PC-3 (cell line): ENCODE measurements around the gene FILIP1L. TPM values are rescaled to one million over a fixed set of nuclear protein-coding genes. Genes with fewer than 3 reads are reported as not detected.

Experiments used
- ATAC-seq: fragments of 200-7000 bp; cut with Tn5 transposase; 2 replicates; pipeline ENCODE4 v1.9.1; 2020; ENCODE audit warnings: mild to moderate bottlenecking, moderate library complexity
- BruUV-seq: library from RNA; stranded (reverse); fragments of 400-500 nt; replicated peaks from 2 replicates; lab custom pipeline; 2021; lab: Mats Ljungman, UMichigan
- CTCF ChIA-PET: fragments of 300-600 bp; sonication (Branson Sonifier 250); formaldehyde crosslinking; loops from one replicate; lab custom pipeline; 2022; ENCODE audit warnings: antibody characterized with exemption; lab: Charles Lee
- POLR2A ChIA-PET: fragments of 300-600 bp; sonication (Branson Sonifier 250); formaldehyde crosslinking; loops from one replicate; lab custom pipeline; 2022; ENCODE audit warnings: antibody characterized with exemption; ENCODE audit not compliant: unreplicated experiment; lab: Charles Lee
- DNase-seq: peaks from one replicate; pipeline ENCODE4 v3.0.0-alpha.2; 2015
- H2AFZ ChIP-seq: fragments of 300-600 bp; sonication (generic); 2 replicates; pipeline ENCODE4 v1.6.0; 2016; ENCODE audit warnings: antibody characterized with exemption, low read length
- H3F3A ChIP-seq: fragments of 300-600 bp; sonication (generic); one replicate; pipeline ENCODE4 v1.6.0; 2017; ENCODE audit warnings: antibody characterized with exemption, low read length, control low read depth, mild to moderate bottlenecking; ENCODE audit not compliant: unreplicated experiment
- H3K27ac ChIP-seq: fragments of 300-600 bp; sonication (generic); 2 replicates; pipeline ENCODE4 v1.5.1; 2016; ENCODE audit warnings: mild to moderate bottlenecking, low read length
- H3K27me3 ChIP-seq: fragments of 300-600 bp; sonication (generic); 2 replicates; pipeline ENCODE4 v1.6.1; 2016; ENCODE audit warnings: low read length, mixed read lengths
- H3K36me3 ChIP-seq: fragments of 300-600 bp; sonication (generic); 2 replicates; pipeline ENCODE4 v1.6.1; 2016; ENCODE audit warnings: low read depth, mixed run types, low read length, mixed read lengths
- H3K4me1 ChIP-seq: fragments of 300-600 bp; sonication (generic); 2 replicates; pipeline ENCODE4 v1.5.1; 2016; ENCODE audit warnings: low read length; ENCODE audit not compliant: insufficient read depth
- H3K4me2 ChIP-seq: fragments of 300-600 bp; sonication (generic); 2 replicates; pipeline ENCODE4 v1.6.0; 2016; ENCODE audit warnings: low read length
- H3K4me3 ChIP-seq: fragments of 300-600 bp; sonication (generic); 2 replicates; pipeline ENCODE4 v1.5.1; 2016; ENCODE audit warnings: mild to moderate bottlenecking, low read length, mixed read lengths
- H3K79me2 ChIP-seq: fragments of 300-600 bp; sonication (generic); 2 replicates; pipeline ENCODE4 v1.6.1; 2017; ENCODE audit warnings: low read length, mixed read lengths
- H3K9ac ChIP-seq: fragments of 300-600 bp; sonication (generic); 2 replicates; pipeline ENCODE4 v1.6.0; 2016; ENCODE audit warnings: mild to moderate bottlenecking, low read length
- H3K9me2 ChIP-seq: fragments of 300-600 bp; sonication (generic); replicated peaks from 2 replicates; pipeline ENCODE4 v1.6.1; 2016; ENCODE audit warnings: mixed run types, low read length, mixed read lengths
- H3K9me3 ChIP-seq: fragments of 300-600 bp; sonication (generic); 2 replicates; pipeline ENCODE4 v1.6.1; 2016; ENCODE audit warnings: low read length, mixed read lengths
- H4K20me1 ChIP-seq: fragments of 300-600 bp; sonication (generic); 2 replicates; pipeline ENCODE4 v1.6.1; 2016; ENCODE audit warnings: low read length, mixed read lengths
- EZH2 ChIP-seq: fragments of 300-600 bp; sonication (generic); IDR thresholded peaks from one replicate; pipeline ENCODE4 v1.6.1; 2017; ENCODE audit warnings: antibody characterized with exemption, mild to moderate bottlenecking, low read length; ENCODE audit not compliant: unreplicated experiment
- EZH2phosphoT487 ChIP-seq: fragments of 300-600 bp; sonication (generic); IDR thresholded peaks from 2 replicates; pipeline ENCODE4 v1.6.1; 2018; ENCODE audit warnings: mild to moderate bottlenecking, antibody characterized with exemption, low read length, borderline replicate concordance
- intact Hi-C: fragments of 100-400 bp; cut with micrococcal nuclease; formaldehyde crosslinking; loops from 2 replicates; pipeline ENCODE4 v1.9.0; 2023
- total RNA-seq: library from RNA; depleted of rRNA; stranded (reverse); fragments of >200 nt; gene quantifications from 2 replicates; pipeline ENCODE4 v1.2.3, GENCODE V29; 2014
- TF ChIP-seq, protein P1 (sequence below): fragments of 300-600 bp; sonication (generic); conservative IDR thresholded peaks from 2 replicates; pipeline ENCODE4 v1.5.1; 2017; ENCODE audit warnings: antibody characterized with exemption, low read depth, mild to moderate bottlenecking, low read length

FILIP1L gene
- total RNA-seq, 1 experiment from 2014 or later: not detected

DNA sequence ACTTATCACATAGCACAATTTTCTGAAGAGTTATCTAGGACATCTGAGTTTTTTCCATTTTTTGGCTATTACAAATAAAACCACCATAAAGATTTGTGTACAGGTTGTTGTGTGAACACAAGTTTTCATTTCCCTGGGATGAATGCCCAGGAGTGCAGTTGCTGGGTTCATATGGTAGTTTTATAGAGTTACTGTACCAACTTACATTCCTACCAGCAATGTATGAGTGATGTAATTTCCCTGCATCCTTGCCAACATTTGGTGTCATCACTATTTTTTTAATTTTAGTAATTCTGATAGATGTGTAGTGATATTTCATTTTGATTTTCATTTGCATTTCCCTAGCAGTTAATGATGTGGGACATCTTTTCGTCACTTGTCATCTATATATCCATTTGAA lies 20.5 kb downstream of the FILIP1L start:
- TF ChIP-seq EZH2phosphoT487 (no peak), EZH2 (no peak)
- TF ChIP-seq, protein P1, sequence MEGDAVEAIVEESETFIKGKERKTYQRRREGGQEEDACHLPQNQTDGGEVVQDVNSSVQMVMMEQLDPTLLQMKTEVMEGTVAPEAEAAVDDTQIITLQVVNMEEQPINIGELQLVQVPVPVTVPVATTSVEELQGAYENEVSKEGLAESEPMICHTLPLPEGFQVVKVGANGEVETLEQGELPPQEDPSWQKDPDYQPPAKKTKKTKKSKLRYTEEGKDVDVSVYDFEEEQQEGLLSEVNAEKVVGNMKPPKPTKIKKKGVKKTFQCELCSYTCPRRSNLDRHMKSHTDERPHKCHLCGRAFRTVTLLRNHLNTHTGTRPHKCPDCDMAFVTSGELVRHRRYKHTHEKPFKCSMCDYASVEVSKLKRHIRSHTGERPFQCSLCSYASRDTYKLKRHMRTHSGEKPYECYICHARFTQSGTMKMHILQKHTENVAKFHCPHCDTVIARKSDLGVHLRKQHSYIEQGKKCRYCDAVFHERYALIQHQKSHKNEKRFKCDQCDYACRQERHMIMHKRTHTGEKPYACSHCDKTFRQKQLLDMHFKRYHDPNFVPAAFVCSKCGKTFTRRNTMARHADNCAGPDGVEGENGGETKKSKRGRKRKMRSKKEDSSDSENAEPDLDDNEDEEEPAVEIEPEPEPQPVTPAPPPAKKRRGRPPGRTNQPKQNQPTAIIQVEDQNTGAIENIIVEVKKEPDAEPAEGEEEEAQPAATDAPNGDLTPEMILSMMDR: no peak
- Histone ChIP-seq H3K4me3 (no peak overlapping the region), H4K20me1 (no peaks in the 10 kb centered on the region), H3K9me2 (no peaks in the 10 kb centered on the region), H3K79me2 (no peaks in the 10 kb centered on the region), H2AFZ (no peak overlapping the region), H3K27me3 (no peaks in the 10 kb centered on the region), H3K27ac (no peak overlapping the region), H3K9ac (no peak overlapping the region), H3K36me3 (no peaks in the 10 kb centered on the region), H3K4me1 (peaks cover 42% of the 10 kb centered on the region), H3F3A (no peaks in the 10 kb centered on the region), H3K9me3 (no peaks in the 10 kb centered on the region), H3K4me2 (no peak overlapping the region)
- CTCF ChIA-PET: no interaction called here
- peak; percentile 58 for DNase-seq
- intact Hi-C loops: no loop called here
- ATAC-seq: peak; percentile 58
- no TSS peak for BruUV-seq
- POLR2A ChIA-PET: interaction anchor here (0.6 kb wide), 1 partner anchor 1318 kb away, joined by 5 read pairs; no protein-coding TSS in a partner anchor

DNA sequence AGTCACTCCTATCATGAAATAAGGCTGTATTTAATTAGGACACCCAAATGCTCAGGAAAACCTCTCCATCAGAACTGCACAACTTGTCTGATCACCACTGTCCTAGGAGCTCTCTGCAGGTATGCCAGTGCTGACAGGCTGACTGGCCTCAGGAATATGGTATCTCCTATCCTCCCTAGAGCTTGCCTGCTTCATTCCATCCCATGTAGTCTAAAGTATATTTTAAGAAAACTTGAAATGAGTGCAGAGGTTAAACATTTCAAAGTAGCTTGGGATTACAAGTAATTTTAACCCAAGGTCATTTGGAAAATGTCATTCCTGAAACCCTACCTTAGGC lies 23.7 kb downstream of the FILIP1L start:
- intact Hi-C loops: no loop called here
- CTCF ChIA-PET: no interaction called here
- POLR2A ChIA-PET: no interaction called here

More for the DNA sequence above, 23.7 kb downstream of the FILIP1L start:
- ATAC-seq (no peak), DNase-seq (no peak)
- Histone ChIP-seq H3K36me3 (no peaks in the 10 kb centered on the region), H4K20me1 (no peaks in the 10 kb centered on the region), H3F3A (no peaks in the 10 kb centered on the region), H3K9me2 (no peaks in the 10 kb centered on the region), H3K4me1 (peaks cover 58% of the 10 kb centered on the region), H3K79me2 (no peaks in the 10 kb centered on the region; the same call in 1 of the 2 replicates), H3K27me3 (no peaks in the 10 kb centered on the region), H2AFZ (no peak overlapping the region), H3K4me3 (no peak overlapping the region), H3K9me3 (no peaks in the 10 kb centered on the region), H3K27ac (no peak overlapping the region), H3K4me2 (no peak overlapping the region), H3K9ac (no peak overlapping the region)
- TF ChIP-seq, protein P1: no peak
- TF ChIP-seq EZH2phosphoT487 (no peak), EZH2 (no peak)
- BruUV-seq: no TSS peak
